Femur (tissue), 1 donor: Measurements from ENCODE around the gene CHST11.
"Not testable (repeated sequence)": the region's sequence is repeated elsewhere in the genome, so short reads cannot be mapped to it uniquely, and the experiment has no call there.

ENCODE experiments used
- DNase-seq: peaks from one replicate; pipeline ENCODE4 v3.0.0-alpha.2; 2017

Gene CHST11

GRCh38 chr12:104532636-104533035 is 75.9 kb downstream of the CHST11 start:
- no peak for DNase-seq

GRCh38 chr12:104533134-104533533 is 76.4 kb downstream of the CHST11 start:
- no peak for DNase-seq

- DNase-seq, result no peak
These were observed 77.6 kb downstream of the CHST11 start for GRCh38 chr12:104534162-104534856.

- no peak for DNase-seq
These were observed 78.1 kb downstream of the CHST11 start for GRCh38 chr12:104534857-104535248.

GRCh38 chr12:104535369-104535768 is 78.6 kb downstream of the CHST11 start:
- no peak for DNase-seq

GRCh38 chr12:104536841-104537240 is 80.1 kb downstream of the CHST11 start:
- no peak for DNase-seq

- no peak for DNase-seq
These were observed 81.3 kb downstream of the CHST11 start for GRCh38 chr12:104538056-104538455.

GRCh38 chr12:104538891-104539462 is 82.2 kb downstream of the CHST11 start:
- no peak for DNase-seq

- DNase-seq, result no peak
These were observed 88.1 kb downstream of the CHST11 start for GRCh38 chr12:104544836-104545235.

- DNase-seq, result no peak
These were observed 89.8 kb downstream of the CHST11 start for GRCh38 chr12:104546575-104546974.

GRCh38 chr12:104547235-104547634 is 90.5 kb downstream of the CHST11 start:
- DNase-seq, result peak; percentile 56

GRCh38 chr12:104549815-104550480 is 93.2 kb downstream of the CHST11 start:
- no peak for DNase-seq

GRCh38 chr12:104551313-104551931 is 94.7 kb downstream of the CHST11 start:
- DNase-seq, result no peak

GRCh38 chr12:104553421-104553820 is 96.7 kb downstream of the CHST11 start:
- no peak for DNase-seq

GRCh38 chr12:104555648-104556047 is 98.9 kb downstream of the CHST11 start:
- no peak for DNase-seq

GRCh38 chr12:104557488-104558195 is 100.9 kb downstream of the CHST11 start:
- no peak for DNase-seq

- no peak for DNase-seq
These were observed 104.1 kb downstream of the CHST11 start for GRCh38 chr12:104560881-104561280.

- DNase-seq, result no peak
These were observed 106.0 kb downstream of the CHST11 start for GRCh38 chr12:104562763-104563162.

- DNase-seq, result not testable (repeated sequence)
These were observed 107.9 kb downstream of the CHST11 start for GRCh38 chr12:104564662-104565061.

GRCh38 chr12:104565606-104566243 is 109.0 kb downstream of the CHST11 start:
- DNase-seq, result no peak

GRCh38 chr12:104566244-104566993 is 109.7 kb downstream of the CHST11 start:
- no peak for DNase-seq
